Vagina (tissue), 2 donors: Measurements from ENCODE around the gene ZNF688. TPM values are rescaled to one million over a fixed set of nuclear protein-coding genes. Genes with fewer than 3 reads are reported as not detected.
"Not testable (repeated sequence)": the region's sequence is repeated elsewhere in the genome, so short reads cannot be mapped to it uniquely, and the experiment has no call there.

Source experiments
- DNase-seq, 2 donors: peaks; one replicate each; pipeline ENCODE4 v3.0.0-alpha.2; 2017; ENCODE audit errors: extremely low spot score in 2 of 2
- H3K27ac ChIP-seq: fragments of 200-600 bp; sonication (generic); one replicate; pipeline ENCODE4 v1.5.1; 2019
- H3K27me3 ChIP-seq: fragments of 200-600 bp; sonication (generic); one replicate; pipeline ENCODE4 v1.5.1; 2019
- H3K36me3 ChIP-seq, 2 donors: fragments of 200-600 bp; sonication (generic); one replicate each; pipeline ENCODE4 v1.5.1; 2017 to 2019
- H3K4me1 ChIP-seq: fragments of 200-600 bp; sonication (generic); one replicate; pipeline ENCODE4 v1.5.1; 2019
- H3K4me3 ChIP-seq, 2 donors: fragments of 200-600 bp; sonication (generic); 1 replicate in 1 of 2; 2 replicates in 1 of 2; pipeline ENCODE4 v1.5.1; 2016 to 2019
- H3K9me3 ChIP-seq: fragments of 200-600 bp; sonication (generic); one replicate; pipeline ENCODE4 v1.5.1; 2019
- POLR2A ChIP-seq, 2 donors: fragments of 450-650 bp; IDR thresholded peaks; one replicate each; pipeline ENCODE4 v1.6.1; 2017; ENCODE audit warnings: antibody characterized with exemption in 2 of 2, mild to moderate bottlenecking in 2 of 2, moderate library complexity in 2 of 2
- POLR2AphosphoS5 ChIP-seq, 2 donors: sonication (generic); formaldehyde crosslinking; IDR thresholded peaks; one replicate each; pipeline ENCODE4 v1.9.0; 2017; ENCODE audit warnings: antibody characterized with exemption in 2 of 2, mild to moderate bottlenecking in 2 of 2, low read depth in 1 of 2; ENCODE audit not compliant: insufficient read depth in 1 of 2
- intact Hi-C: fragments of 100-400 bp; cut with DNase I; formaldehyde crosslinking; loops from one replicate; pipeline ENCODE4 v1.15.1; 2023
- total RNA-seq: library from RNA; depleted of rRNA; stranded (reverse); fragments of >200 nt; gene quantifications from one replicate; pipeline ENCODE4 v1.2.3, GENCODE V29; 2016
- TF ChIP-seq, protein P1 (sequence below), 3 experiments: fragments of 450-650 bp in 2 of 3; fragments of 200-600 bp in 1 of 3; sonication (generic) in 1 of 3; IDR thresholded peaks; one replicate each; pipeline ENCODE4 v1.5.1; 2017 to 2019; ENCODE audit warnings: antibody characterized with exemption in 3 of 3, mild to moderate bottlenecking in 2 of 3, moderate library complexity in 2 of 3

The ZNF688 gene
- total RNA-seq, 1 donor from 2014 or later = 20.1 TPM

DNA sequence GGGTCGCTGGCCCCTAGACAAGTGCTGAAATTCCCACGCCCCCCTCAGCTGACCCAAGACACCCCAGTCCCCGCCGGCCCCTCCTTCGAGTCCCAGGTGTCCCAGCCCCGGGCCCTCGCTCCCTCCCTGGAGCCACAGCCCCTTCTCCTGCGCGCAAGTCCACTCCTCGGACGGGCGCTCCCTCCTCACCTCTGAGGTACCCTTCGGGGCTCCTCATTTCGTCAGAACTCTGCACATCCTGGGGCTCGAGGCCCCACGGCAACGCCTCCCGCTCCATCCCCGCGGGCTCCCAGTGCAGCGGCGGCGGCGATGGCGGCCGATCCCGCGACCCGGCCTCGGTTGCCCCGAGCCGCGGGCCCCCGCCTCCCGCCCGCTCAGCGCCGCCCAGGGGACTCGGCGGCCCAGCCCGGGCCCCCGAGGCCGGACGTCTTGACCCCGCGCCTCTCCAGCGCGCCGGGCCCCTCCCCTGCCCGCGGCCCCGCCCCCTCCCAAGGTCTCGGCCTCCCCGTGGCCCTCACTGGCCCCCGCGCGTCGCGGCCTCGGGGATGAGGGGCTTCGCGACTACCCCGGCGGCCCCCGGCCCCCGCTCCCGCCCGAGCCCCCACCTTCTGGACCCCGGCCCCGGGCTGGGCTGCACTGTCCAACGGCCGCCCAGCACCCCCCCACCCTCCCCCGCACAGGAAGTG, 45.2 kb downstream of the ZNF688 start, which contains the start of gene ZNF768:
TSS of gene ZNF768 (minus strand) at position 430 of the 686 bp plus-strand sequence. CDS start at position 277, 153 bp downstream.
- no peak for TF ChIP-seq POLR2A (IDR thresholded peaks at IDR 0.05)
- no peak for TF ChIP-seq POLR2AphosphoS5 (IDR thresholded peaks at IDR 0.05; ENCODE audit: insufficient read depth in 1 of 2, low read depth in 1 of 2)
- TF ChIP-seq, protein P1, sequence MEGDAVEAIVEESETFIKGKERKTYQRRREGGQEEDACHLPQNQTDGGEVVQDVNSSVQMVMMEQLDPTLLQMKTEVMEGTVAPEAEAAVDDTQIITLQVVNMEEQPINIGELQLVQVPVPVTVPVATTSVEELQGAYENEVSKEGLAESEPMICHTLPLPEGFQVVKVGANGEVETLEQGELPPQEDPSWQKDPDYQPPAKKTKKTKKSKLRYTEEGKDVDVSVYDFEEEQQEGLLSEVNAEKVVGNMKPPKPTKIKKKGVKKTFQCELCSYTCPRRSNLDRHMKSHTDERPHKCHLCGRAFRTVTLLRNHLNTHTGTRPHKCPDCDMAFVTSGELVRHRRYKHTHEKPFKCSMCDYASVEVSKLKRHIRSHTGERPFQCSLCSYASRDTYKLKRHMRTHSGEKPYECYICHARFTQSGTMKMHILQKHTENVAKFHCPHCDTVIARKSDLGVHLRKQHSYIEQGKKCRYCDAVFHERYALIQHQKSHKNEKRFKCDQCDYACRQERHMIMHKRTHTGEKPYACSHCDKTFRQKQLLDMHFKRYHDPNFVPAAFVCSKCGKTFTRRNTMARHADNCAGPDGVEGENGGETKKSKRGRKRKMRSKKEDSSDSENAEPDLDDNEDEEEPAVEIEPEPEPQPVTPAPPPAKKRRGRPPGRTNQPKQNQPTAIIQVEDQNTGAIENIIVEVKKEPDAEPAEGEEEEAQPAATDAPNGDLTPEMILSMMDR (IDR thresholded peaks at IDR 0.05) = no peak
- intact Hi-C loops = no loop called here
- DNase-seq = no peak
- Histone ChIP-seq H3K4me3 (peak within 1 kb of the TSS; percentile 79 to 95), H3K36me3 (no peaks in the 10 kb centered on the region), H3K9me3 (no peaks in the 10 kb centered on the region), H3K27me3 (no peaks in the 10 kb centered on the region), H3K27ac (peak within 1 kb of the TSS; percentile 95), H3K4me1 (peaks cover 37% of the 10 kb centered on the region)

DNA sequence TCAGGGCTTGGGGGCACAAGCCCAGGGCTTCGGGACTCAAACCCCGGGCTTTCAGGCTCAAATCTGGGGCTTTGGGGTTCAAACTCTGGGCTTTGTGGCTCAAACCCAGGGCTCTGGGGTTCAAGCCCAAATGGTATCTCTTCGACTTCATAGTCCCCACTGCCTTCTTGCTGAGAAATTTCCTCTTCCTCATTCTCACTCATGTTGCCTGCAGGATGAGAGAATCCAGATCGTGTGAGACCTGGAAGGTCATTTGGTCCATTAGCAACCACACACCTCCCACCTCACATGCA, 45.7 kb downstream of the ZNF688 start:
- TF ChIP-seq POLR2A (IDR thresholded peaks at IDR 0.05) = no peak
- TF ChIP-seq, protein P1 (IDR thresholded peaks at IDR 0.05) = no peak
- TF ChIP-seq POLR2AphosphoS5 (IDR thresholded peaks at IDR 0.05; ENCODE audit: insufficient read depth in 1 of 2, low read depth in 1 of 2) = no peak
- Histone ChIP-seq H3K36me3 (no peaks in the 10 kb centered on the region), H3K9me3 (no peaks in the 10 kb centered on the region), H3K4me3 (peak overlapping the region; percentile 79 to 95), H3K27me3 (no peaks in the 10 kb centered on the region), H3K4me1 (peaks cover 36% of the 10 kb centered on the region), H3K27ac (peak overlapping the region; percentile 95)
- DNase-seq = no peak
- intact Hi-C loops = no loop called here

DNA sequence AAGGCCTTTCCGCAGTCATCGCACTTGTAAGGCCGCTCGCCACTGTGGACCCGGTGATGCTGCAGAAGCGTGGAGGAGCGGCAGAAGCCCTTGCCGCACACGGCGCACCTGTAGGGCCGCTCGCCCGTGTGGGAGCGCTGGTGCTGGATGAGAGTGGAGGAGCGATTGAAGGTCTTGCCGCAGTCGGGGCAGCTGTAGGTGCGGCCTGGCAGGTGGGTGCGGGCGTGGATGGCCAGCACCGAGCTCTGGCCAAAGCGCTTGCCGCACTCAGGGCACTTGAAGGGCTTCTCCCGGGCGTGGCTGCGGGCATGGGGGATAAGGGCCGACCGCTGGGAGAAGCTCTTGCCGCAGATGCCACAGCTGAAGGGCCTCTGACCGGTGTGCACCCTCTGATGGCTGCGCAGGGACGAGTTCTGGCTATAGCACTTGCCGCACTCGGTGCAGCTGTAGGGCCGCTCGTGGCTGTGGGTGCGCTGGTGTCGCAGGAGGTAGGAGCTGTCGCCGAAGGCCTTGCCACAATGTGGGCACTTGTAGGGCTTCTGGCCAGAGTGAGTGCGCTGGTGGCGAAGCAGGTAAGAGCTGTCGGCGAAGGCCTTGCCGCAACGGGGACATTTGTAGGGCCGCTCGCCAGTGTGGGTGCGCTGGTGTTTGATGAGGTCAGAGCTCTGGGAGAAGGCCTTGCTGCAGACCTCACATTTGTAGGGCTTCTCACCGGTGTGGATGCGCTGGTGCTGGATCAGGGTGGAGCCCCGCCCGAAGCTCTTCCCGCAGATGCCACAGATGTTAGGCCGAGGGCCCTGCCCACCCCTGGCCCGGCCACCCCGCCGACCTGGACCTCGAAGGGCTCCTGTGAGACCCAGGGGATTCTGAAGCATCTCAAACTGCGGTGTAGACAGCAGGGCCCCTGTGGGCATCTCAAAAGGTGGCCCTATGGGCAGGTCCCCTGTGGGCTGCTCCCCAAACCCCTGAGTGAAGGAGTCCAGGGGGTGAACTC, 46.6 kb downstream of the ZNF688 start:
- no peaks in the 10 kb centered on the region for H3K9me3 ChIP-seq
- H3K36me3 ChIP-seq = no peaks in the 10 kb centered on the region
- TF ChIP-seq, protein P1 (IDR thresholded peaks at IDR 0.05) = no peak
- TF ChIP-seq POLR2AphosphoS5 (IDR thresholded peaks at IDR 0.05; ENCODE audit: insufficient read depth in 1 of 2, low read depth in 1 of 2) = no peak
- no peak for TF ChIP-seq POLR2A (IDR thresholded peaks at IDR 0.05)
- H3K27ac ChIP-seq = no peak overlapping the region
- H3K27me3 ChIP-seq = no peaks in the 10 kb centered on the region
- intact Hi-C loops = no loop called here
- DNase-seq = no peak
- H3K4me1 ChIP-seq = peaks cover 31% of the 10 kb centered on the region
- no peak overlapping the region for H3K4me3 ChIP-seq

DNA sequence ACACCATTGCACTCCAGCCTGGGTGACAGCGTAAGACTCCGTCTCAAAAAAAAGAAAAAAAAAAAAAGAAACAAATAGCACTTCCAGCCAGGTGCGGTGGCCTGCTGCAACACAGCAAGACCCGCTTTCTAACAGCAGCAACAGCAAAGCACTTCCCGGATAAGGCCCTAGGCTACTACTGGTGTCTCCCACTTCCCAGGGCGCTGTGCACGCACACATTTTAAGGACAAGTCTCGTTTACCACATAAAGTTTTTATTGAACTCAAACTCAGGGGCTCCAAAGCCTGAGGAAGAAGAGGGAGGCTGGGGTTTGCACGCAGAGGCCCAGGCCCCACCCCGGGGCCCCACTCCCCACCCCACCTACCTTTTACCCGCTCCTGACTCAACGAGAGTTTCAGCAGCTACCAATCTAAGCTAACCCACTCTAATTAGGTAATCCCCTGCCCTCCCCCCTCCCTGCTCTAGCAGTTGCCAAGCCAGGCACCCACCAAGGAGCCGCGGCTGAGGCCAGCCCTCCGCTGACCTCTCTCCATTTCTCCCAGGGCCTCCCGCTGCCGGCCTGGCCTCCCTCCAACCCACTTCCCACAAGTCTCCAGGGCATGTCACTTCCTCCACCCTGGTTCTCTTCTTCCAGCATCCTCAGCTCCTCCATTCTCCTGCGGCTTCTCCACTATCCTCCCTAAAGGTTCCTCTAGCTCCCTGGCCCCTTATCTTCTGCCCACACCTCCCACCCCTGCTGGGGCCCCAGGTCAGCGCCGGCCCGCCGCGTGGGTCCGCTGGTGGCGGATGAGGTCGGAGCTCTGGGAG, 47.5 kb downstream of the ZNF688 start:
- Histone ChIP-seq H3K4me3 (no peak overlapping the region), H3K9me3 (no peaks in the 10 kb centered on the region), H3K27ac (no peak overlapping the region), H3K36me3 (no peaks in the 10 kb centered on the region), H3K27me3 (no peaks in the 10 kb centered on the region), H3K4me1 (peaks cover 31% of the 10 kb centered on the region)
- intact Hi-C loops = no loop called here
- DNase-seq = no peak
- no peak for TF ChIP-seq POLR2A (IDR thresholded peaks at IDR 0.05)

DNA sequence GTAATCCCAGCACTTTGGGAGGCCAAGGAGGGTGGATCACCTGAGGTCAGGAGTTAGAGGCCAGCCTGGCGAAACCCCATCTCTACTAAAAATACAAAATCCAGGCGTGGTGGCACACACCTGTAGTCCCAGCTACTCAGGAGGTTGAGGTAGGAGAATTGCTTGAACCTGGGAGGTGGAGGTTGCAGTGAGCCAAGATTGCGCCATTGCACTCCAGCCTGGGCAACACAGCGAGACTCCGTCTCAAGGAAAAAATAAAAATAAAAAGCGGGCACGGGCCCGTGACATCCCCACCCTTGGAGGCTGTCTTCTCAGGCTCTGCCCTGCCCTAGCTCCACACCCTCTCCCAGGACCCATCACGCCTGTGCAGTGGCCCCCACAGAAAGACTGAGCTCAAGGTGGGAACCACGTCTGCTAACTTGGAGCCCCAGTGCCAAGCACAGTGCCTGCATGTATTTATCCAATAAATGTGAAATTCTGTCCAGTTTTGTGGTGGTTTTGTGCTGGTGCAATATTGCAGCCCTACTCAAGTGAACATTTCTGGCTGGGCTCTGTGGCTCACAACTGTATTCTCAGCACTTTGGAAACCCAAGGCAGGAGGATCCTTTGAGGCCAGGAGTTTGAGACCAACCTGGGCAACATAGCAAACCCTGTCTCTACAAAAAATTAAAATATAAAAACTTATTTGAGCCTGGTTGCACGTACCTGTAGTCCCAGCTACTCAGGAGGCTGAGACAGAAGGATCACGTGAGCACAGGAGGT, 48.6 kb downstream of the ZNF688 start:
- H3K4me3 ChIP-seq, DNase-seq, H3K27me3 ChIP-seq, H3K36me3 ChIP-seq, H3K9me3 ChIP-seq, intact Hi-C loops, H3K27ac ChIP-seq: not testable (repeated sequence)
- H3K4me1 ChIP-seq = peaks cover 22% of the 10 kb centered on the region
